IMR-90 (cell line): Measurements from ENCODE around the gene SCAF11. TPM values are rescaled to one million over a fixed set of nuclear protein-coding genes. Genes with fewer than 3 reads are reported as not detected.

Experiments used
- ATAC-seq: fragments of 200-7000 bp; cut with Tn5 transposase; 2 replicates; pipeline ENCODE4 v1.9.1; 2020; ENCODE audit warnings: low read depth, mild to moderate bottlenecking, moderate library complexity
- BruUV-seq: library from RNA; stranded (reverse); fragments of 400-500 nt; replicated peaks from 2 replicates; lab custom pipeline; 2021; lab: Mats Ljungman, UMichigan
- CTCF ChIA-PET: fragments of 300-600 bp; formaldehyde crosslinking; extraction: SDS; loops from one replicate; lab custom pipeline; 2021; ENCODE audit warnings: antibody characterized with exemption; lab: Yijun Ruan, JAX
- POLR2A ChIA-PET: fragments of 300-600 bp; sonication (Branson Sonifier 250); formaldehyde crosslinking; loops from one replicate; lab custom pipeline; 2022; ENCODE audit warnings: antibody characterized with exemption; ENCODE audit not compliant: unreplicated experiment; lab: Charles Lee
- DNase-seq: peaks from one replicate; pipeline ENCODE4 v3.0.0; 2013
- H2AFZ ChIP-seq: replicated peaks from 2 replicates; pipeline ENCODE3; 2013; ENCODE audit warnings: low read length, mild to moderate bottlenecking; ENCODE audit not compliant: poor library complexity
- H2AK5ac ChIP-seq: 2 replicates; pipeline ENCODE4 v1.6.1; 2013; ENCODE audit warnings: low read depth, low read length, inconsistent platforms
- H2AK9ac ChIP-seq: replicated peaks from 2 replicates; pipeline ENCODE3; 2013; ENCODE audit warnings: mild to moderate bottlenecking, low read depth, low read length, moderate library complexity; ENCODE audit not compliant: poor library complexity
- H2BK120ac ChIP-seq: 2 replicates; pipeline ENCODE4 v1.6.1; 2013; ENCODE audit warnings: low read depth, low read length, inconsistent platforms
- H2BK15ac ChIP-seq: 3 replicates; pipeline ENCODE4 v1.6.1; 2013; ENCODE audit warnings: low read depth, low read length, inconsistent platforms
- H2BK20ac ChIP-seq: 2 replicates; pipeline ENCODE4 v1.6.1; 2013; ENCODE audit warnings: low read depth, mild to moderate bottlenecking, inconsistent platforms, low read length, moderate library complexity
- H2BK5ac ChIP-seq: 2 replicates; pipeline ENCODE4 v1.6.1; 2013; ENCODE audit warnings: mild to moderate bottlenecking, low read depth, low read length, inconsistent platforms; ENCODE audit not compliant: poor library complexity, severe bottlenecking
- H3K14ac ChIP-seq: replicated peaks from 2 replicates; pipeline ENCODE4 v1.6.1; 2013; ENCODE audit warnings: low read depth, low read length, inconsistent platforms
- H3K18ac ChIP-seq: 2 replicates; pipeline ENCODE4 v1.6.1; 2013; ENCODE audit warnings: low read depth, low read length, control low read depth
- H3K23ac ChIP-seq: 2 replicates; pipeline ENCODE4 v1.6.1; 2013; ENCODE audit warnings: low read depth, low read length, inconsistent platforms
- H3K27ac ChIP-seq: 2 replicates; pipeline ENCODE4 v1.5.1; 2013; ENCODE audit warnings: mild to moderate bottlenecking, control low read depth, low read length; ENCODE audit not compliant: insufficient read depth
- H3K27me3 ChIP-seq: 2 replicates; pipeline ENCODE4 v1.6.1; 2013; ENCODE audit warnings: low read length; ENCODE audit not compliant: control insufficient read depth, insufficient read depth
- H3K36me3 ChIP-seq: 2 replicates; pipeline ENCODE4 v1.6.1; 2013; ENCODE audit warnings: low read length, mixed read lengths; ENCODE audit not compliant: control insufficient read depth, insufficient read depth
- H3K4ac ChIP-seq: 2 replicates; pipeline ENCODE4 v1.6.1; 2013; ENCODE audit warnings: low read depth, low read length, inconsistent platforms
- H3K4me1 ChIP-seq: 2 replicates; pipeline ENCODE4 v1.6.1; 2013; ENCODE audit warnings: low read length, mixed read lengths; ENCODE audit not compliant: control insufficient read depth, insufficient read depth
- H3K4me2 ChIP-seq: 2 replicates; pipeline ENCODE4 v1.6.1; 2013; ENCODE audit warnings: low read depth, mild to moderate bottlenecking, control low read depth, low read length, moderate library complexity
- H3K4me3 ChIP-seq: 2 replicates; pipeline ENCODE4 v1.5.1; 2013; ENCODE audit warnings: low read depth, mild to moderate bottlenecking, control low read depth, low read length, moderate library complexity; ENCODE audit not compliant: insufficient read depth
- H3K56ac ChIP-seq: 2 replicates; pipeline ENCODE4 v1.6.1; 2013; ENCODE audit warnings: low read length, inconsistent platforms; ENCODE audit not compliant: insufficient read depth; ENCODE audit errors: extremely low read depth
- H3K79me1 ChIP-seq, 2 experiments: 2 replicates each; pipeline ENCODE4 v1.6.1; 2013; ENCODE audit warnings: low read length in 2 of 2, inconsistent platforms in 1 of 2, low read depth in 1 of 2
- H3K9ac ChIP-seq: 2 replicates; pipeline ENCODE4 v1.6.1; 2013; ENCODE audit warnings: low read depth, low read length, control low read depth
- H3K9me1 ChIP-seq: 2 replicates; pipeline ENCODE4 v1.6.1; 2013; ENCODE audit warnings: low read length, inconsistent platforms; ENCODE audit not compliant: insufficient read depth
- H3K9me3 ChIP-seq: 2 replicates; pipeline ENCODE4 v1.6.1; 2013; ENCODE audit warnings: low read length; ENCODE audit not compliant: control insufficient read depth, insufficient read depth
- H4K20me1 ChIP-seq: 2 replicates; pipeline ENCODE4 v1.6.1; 2013; ENCODE audit warnings: low read length, inconsistent platforms; ENCODE audit not compliant: insufficient read depth
- H4K5ac ChIP-seq: 2 replicates; pipeline ENCODE4 v1.6.1; 2013; ENCODE audit warnings: mild to moderate bottlenecking, low read depth, low read length, control low read depth
- H4K8ac ChIP-seq, 2 experiments: 2 replicates each; pipeline ENCODE4 v1.6.1; 2013; ENCODE audit warnings: low read depth in 2 of 2, low read length in 2 of 2, control low read depth in 1 of 2, inconsistent platforms in 1 of 2
- H4K91ac ChIP-seq: 2 replicates; pipeline ENCODE4 v1.6.1; 2013; ENCODE audit warnings: low read depth, low read length, inconsistent platforms; ENCODE audit not compliant: insufficient read depth
- BHLHE40 ChIP-seq: fragments of 150-350 bp; IDR thresholded peaks from 2 replicates; pipeline ENCODE4 v1.6.1; 2016; ENCODE audit warnings: mild to moderate bottlenecking, low read depth, low read length
- CEBPB ChIP-seq: IDR thresholded peaks from 2 replicates; pipeline ENCODE4 v1.6.1; 2012; ENCODE audit warnings: low read depth, low read length, improper control_type of control experiment
- CHD1 ChIP-seq: IDR thresholded peaks from 2 replicates; pipeline ENCODE4 v1.6.1; 2012; ENCODE audit warnings: low read depth, low read length, improper control_type of control experiment
- CTCF ChIP-seq: conservative IDR thresholded peaks from 2 replicates; pipeline ENCODE4 v1.5.1; 2012; ENCODE audit warnings: mild to moderate bottlenecking, low read depth, low read length, improper control_type of control experiment
- FOS ChIP-seq: fragments of 150-350 bp; IDR thresholded peaks from 2 replicates; pipeline ENCODE4 v1.6.1; 2016; ENCODE audit warnings: low read depth, low read length
- MAFK ChIP-seq: IDR thresholded peaks from 2 replicates; pipeline ENCODE4 v1.6.1; 2012; ENCODE audit warnings: low read depth, low read length, improper control_type of control experiment
- MAZ ChIP-seq: IDR thresholded peaks from 2 replicates; pipeline ENCODE4 v1.6.1; 2012; ENCODE audit warnings: low read depth, mild to moderate bottlenecking, low read length, improper control_type of control experiment, moderate library complexity, borderline replicate concordance
- NFE2L2 ChIP-seq: fragments of 150-350 bp; IDR thresholded peaks from 2 replicates; pipeline ENCODE4 v1.6.1; 2016; ENCODE audit warnings: low read depth, mild to moderate bottlenecking, low read length
- RAD21 ChIP-seq: IDR thresholded peaks from 2 replicates; pipeline ENCODE4 v1.6.1; 2012; ENCODE audit warnings: low read length, improper control_type of control experiment
- RCOR1 ChIP-seq: IDR thresholded peaks from 2 replicates; pipeline ENCODE4 v1.6.1; 2012; ENCODE audit warnings: mild to moderate bottlenecking, low read length, improper control_type of control experiment; ENCODE audit not compliant: insufficient replicate concordance
- RFX5 ChIP-seq: IDR thresholded peaks from 2 replicates; pipeline ENCODE4 v1.8.0; 2012; ENCODE audit warnings: low read depth, mild to moderate bottlenecking, low read length, moderate library complexity
- SMC3 ChIP-seq: fragments of 150-350 bp; IDR thresholded peaks from 2 replicates; pipeline ENCODE4 v1.6.1; 2016; ENCODE audit warnings: low read depth, mild to moderate bottlenecking, antibody characterized with exemption, low read length, moderate library complexity
- WGBS, 2 experiments: methylation state at CpG; one replicate each; pipeline versions ENCODE4 v1.1.5 to v1.1.7; 2013; ENCODE audit warnings: missing lambda C conversion rate in 2 of 2; ENCODE audit not compliant: insufficient read length in 1 of 2; ENCODE audit errors: extremely low coverage in 2 of 2; 5-methylcytosine and 5-hydroxymethylcytosine counted together
- dilution Hi-C: fragments of 300-500 bp; cut with HindIII; formaldehyde crosslinking; loops from one replicate; pipeline ENCODE4 v1.14.3; 2018; ENCODE audit warnings: low sequenced_read_pairs; ENCODE audit not compliant: unreplicated experiment
- in situ Hi-C: fragments of 300-500 bp; cut with MboI; formaldehyde crosslinking; loops from 3 replicates; pipeline ENCODE4 v1.14.3; 2019; ENCODE audit warnings: low sequenced_read_pairs, inconsistent platforms, mixed read lengths
- intact Hi-C: fragments of 100-400 bp; cut with micrococcal nuclease; formaldehyde crosslinking; loops from 2 replicates; pipeline ENCODE4 v1.10.0; 2022
- polyA plus RNA-seq, 3 experiments: library from polyadenylated mRNA; depleted of rRNA; stranded (reverse); fragments of >200 nt; gene quantifications; 2 replicates each; pipeline ENCODE4 v1.2.3, GENCODE V29; 2012; ENCODE audit warnings: low replicate concordance in 1 of 3
- total RNA-seq: library from RNA; depleted of rRNA; stranded (reverse); fragments of >200 nt; gene quantifications from 2 replicates; pipeline ENCODE4 v1.2.3, GENCODE V29; 2012
- TF ChIP-seq, protein P1 (sequence below): fragments of 150-350 bp; IDR thresholded peaks from 2 replicates; pipeline ENCODE4 v1.6.1; 2017; ENCODE audit warnings: mild to moderate bottlenecking, antibody characterized with exemption, low read length, low read depth
- TF ChIP-seq, protein P2 (sequence below): fragments of 150-350 bp; IDR thresholded peaks from 2 replicates; pipeline ENCODE4 v1.6.1; 2016; ENCODE audit warnings: low read depth, mild to moderate bottlenecking, low read length, moderate library complexity, borderline replicate concordance

SCAF11 gene
- total and polyA plus RNA-seq, 2 of the 4 experiments (the other 2 are of a cell fraction), result 33.9 to 70.4 TPM

DNA sequence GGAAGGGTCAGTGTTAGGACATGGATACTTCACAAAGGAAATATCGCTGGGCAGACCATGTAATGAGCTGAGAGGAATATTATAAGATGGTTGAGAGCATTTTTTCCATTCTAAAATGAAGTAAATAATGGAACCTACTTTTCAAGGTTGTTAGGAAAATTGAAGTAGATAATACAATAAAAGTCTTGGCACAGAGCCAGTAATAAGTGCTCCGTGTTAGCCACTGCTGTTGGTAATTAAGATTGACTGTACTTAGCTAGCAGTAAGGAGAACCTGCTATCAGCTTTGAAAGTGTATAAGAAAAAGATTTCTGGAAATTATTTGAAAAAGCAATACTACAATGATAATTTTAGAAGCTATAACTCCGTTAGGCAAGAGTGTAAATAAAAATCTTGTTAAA is 77.6 kb downstream of the SCAF11 start:
- Histone ChIP-seq H3K4me2 (no peak overlapping the region), H3K14ac (no peak overlapping the region), H2AK5ac (no peak overlapping the region), H4K8ac (no peak overlapping the region), H3K9ac (no peak overlapping the region), H3K9me1 (peaks cover 6% of the 10 kb centered on the region), H3K27ac (no peak overlapping the region), H3K4me3 (no peak overlapping the region), H2BK15ac (no peak overlapping the region), H2BK120ac (no peak overlapping the region), H3K27me3 (no peaks in the 10 kb centered on the region), H2AK9ac (no peak overlapping the region), H3K36me3 (peaks cover 1% of the 10 kb centered on the region; the same call in 1 of the 2 replicates), H3K4ac (no peak overlapping the region), H2AFZ (no peak overlapping the region), H3K18ac (no peak overlapping the region), H3K4me1 (peaks cover 11% of the 10 kb centered on the region), H3K79me1 (0 out of 4 replicates have a peak, but pooled peaks cover 0 to 4% of the 10 kb centered on the region in 2 experiments), H3K56ac (no peak overlapping the region), H4K20me1 (peaks cover 3% of the 10 kb centered on the region; the same call in 1 of the 2 replicates), H3K9me3 (no peaks in the 10 kb centered on the region), H2BK20ac (no peak overlapping the region), H4K5ac (no peak overlapping the region), H3K23ac (no peak overlapping the region), H2BK5ac (no peak overlapping the region), H4K91ac (no peak overlapping the region)
- no TSS peak for BruUV-seq
- ChIA-PET CTCF (no interaction called here), POLR2A (no interaction called here)
- no peak for ATAC-seq
- WGBS, 2 experiments, result no CpG with 5 or more reads among the region's 3 CpGs
- in situ Hi-C loops, result no loop called here
- DNase-seq, result no peak
- dilution Hi-C loops, result no loop called here
- TF ChIP-seq MAZ (no peak), SMC3 (no peak), RAD21 (no peak), MAFK (no peak), NFE2L2 (no peak), RFX5 (no peak), CTCF (no peak), FOS (no peak), RCOR1 (no peak), CHD1 (no peak), CEBPB (no peak), BHLHE40 (no peak)
- TF ChIP-seq, protein P1, sequence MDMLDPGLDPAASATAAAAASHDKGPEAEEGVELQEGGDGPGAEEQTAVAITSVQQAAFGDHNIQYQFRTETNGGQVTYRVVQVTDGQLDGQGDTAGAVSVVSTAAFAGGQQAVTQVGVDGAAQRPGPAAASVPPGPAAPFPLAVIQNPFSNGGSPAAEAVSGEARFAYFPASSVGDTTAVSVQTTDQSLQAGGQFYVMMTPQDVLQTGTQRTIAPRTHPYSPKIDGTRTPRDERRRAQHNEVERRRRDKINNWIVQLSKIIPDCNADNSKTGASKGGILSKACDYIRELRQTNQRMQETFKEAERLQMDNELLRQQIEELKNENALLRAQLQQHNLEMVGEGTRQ, result no peak
- TF ChIP-seq, protein P2, sequence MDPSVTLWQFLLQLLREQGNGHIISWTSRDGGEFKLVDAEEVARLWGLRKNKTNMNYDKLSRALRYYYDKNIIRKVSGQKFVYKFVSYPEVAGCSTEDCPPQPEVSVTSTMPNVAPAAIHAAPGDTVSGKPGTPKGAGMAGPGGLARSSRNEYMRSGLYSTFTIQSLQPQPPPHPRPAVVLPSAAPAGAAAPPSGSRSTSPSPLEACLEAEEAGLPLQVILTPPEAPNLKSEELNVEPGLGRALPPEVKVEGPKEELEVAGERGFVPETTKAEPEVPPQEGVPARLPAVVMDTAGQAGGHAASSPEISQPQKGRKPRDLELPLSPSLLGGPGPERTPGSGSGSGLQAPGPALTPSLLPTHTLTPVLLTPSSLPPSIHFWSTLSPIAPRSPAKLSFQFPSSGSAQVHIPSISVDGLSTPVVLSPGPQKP, result no peak
- intact Hi-C loops, result loop anchor here (5.0 kb wide), 1 partner anchor 75 kb away; no protein-coding TSS in a partner anchor
